Activated CD8-positive, alpha-beta memory T cell treated with anti-CD3 and anti-CD28 coated beads, Interleukin-2, amount 50 U/mL, for 1 hour (primary cell): ENCODE measurements around the gene STXBP2.

ENCODE experiments used
- DNase-seq: peaks from one replicate; pipeline ENCODE4 v3.0.0-alpha.2; 2020; ENCODE audit errors: extremely low read depth

The STXBP2 gene

GRCh38 chr19:7650148-7650547, 13.2 kb downstream of the STXBP2 start:
- no peak for DNase-seq

- peak; percentile 50 for DNase-seq
These were observed 15.2 kb downstream of the STXBP2 start for GRCh38 chr19:7652061-7652641.

GRCh38 chr19:7654401-7654800, 17.5 kb downstream of the STXBP2 start:
- DNase-seq = no peak

- no peak for DNase-seq
These were observed 18.7 kb downstream of the STXBP2 start for GRCh38 chr19:7655581-7655980.

- DNase-seq = no peak
These were observed 20.3 kb downstream of the STXBP2 start for GRCh38 chr19:7657131-7657751.

GRCh38 chr19:7658219-7658686, 21.3 kb downstream of the STXBP2 start:
- DNase-seq = no peak

- DNase-seq = no peak
These were observed 25.0 kb downstream of the STXBP2 start for GRCh38 chr19:7661744-7662538.

- no peak for DNase-seq
These were observed 25.7 kb downstream of the STXBP2 start for GRCh38 chr19:7662657-7663056.

GRCh38 chr19:7663706-7664105, 26.8 kb downstream of the STXBP2 start:
- no peak for DNase-seq

GRCh38 chr19:7665076-7665475, 28.2 kb downstream of the STXBP2 start:
- no peak for DNase-seq

GRCh38 chr19:7668842-7669241, 31.9 kb downstream of the STXBP2 start, which contains the start of gene RETN:
Gene RETN (plus strand): TSS chr19:7669049. CDS start chr19:7669327, 278 bp downstream.
- no peak for DNase-seq

- DNase-seq = no peak
These were observed 32.7 kb downstream of the STXBP2 start for GRCh38 chr19:7669641-7670040.

GRCh38 chr19:7670150-7670783, 33.4 kb downstream of the STXBP2 start:
- no peak for DNase-seq

- DNase-seq = no peak
These were observed 33.9 kb downstream of the STXBP2 start for GRCh38 chr19:7670790-7671189.

GRCh38 chr19:7672522-7672921, 35.6 kb downstream of the STXBP2 start:
- no peak for DNase-seq

GRCh38 chr19:7674010-7675005, 37.4 kb downstream of the STXBP2 start:
- DNase-seq = no peak

- DNase-seq = no peak
These were observed 39.5 kb downstream of the STXBP2 start for GRCh38 chr19:7676376-7676775.

GRCh38 chr19:7676854-7677253, 39.9 kb downstream of the STXBP2 start, which contains the start of gene MCEMP1:
Gene MCEMP1 (plus strand): TSS chr19:7677090. CDS start chr19:7677121, 31 bp downstream.
- no peak for DNase-seq

GRCh38 chr19:7677669-7678311, 40.9 kb downstream of the STXBP2 start:
- DNase-seq = no peak

- peak; percentile 28 for DNase-seq
These were observed 42.3 kb downstream of the STXBP2 start for GRCh38 chr19:7678971-7679751.
